Keratinocyte (primary cell): ENCODE results near the gene ENO3.

Source experiments
- EZH2 ChIP-seq: IDR thresholded peaks from one replicate; pipeline ENCODE4 v1.6.1; 2012; ENCODE audit warnings: inconsistent platforms, mild to moderate bottlenecking, low read length, moderate library complexity
- TF ChIP-seq, protein P1 (sequence below), 3 experiments: IDR thresholded peaks in 1 of 3; conservative IDR thresholded peaks in 1 of 3; optimal IDR thresholded peaks in 1 of 3; 2 replicates in 2 of 3; 3 replicates in 1 of 3; pipeline versions ENCODE3 to v1.5.1; 2011; ENCODE audit warnings: low read length in 3 of 3, mild to moderate bottlenecking in 3 of 3, moderate library complexity in 2 of 3, control low read depth in 1 of 3, inconsistent platforms in 1 of 3; ENCODE audit not compliant: insufficient read depth in 2 of 3; ENCODE audit errors: extremely low read depth in 1 of 3

DNA sequence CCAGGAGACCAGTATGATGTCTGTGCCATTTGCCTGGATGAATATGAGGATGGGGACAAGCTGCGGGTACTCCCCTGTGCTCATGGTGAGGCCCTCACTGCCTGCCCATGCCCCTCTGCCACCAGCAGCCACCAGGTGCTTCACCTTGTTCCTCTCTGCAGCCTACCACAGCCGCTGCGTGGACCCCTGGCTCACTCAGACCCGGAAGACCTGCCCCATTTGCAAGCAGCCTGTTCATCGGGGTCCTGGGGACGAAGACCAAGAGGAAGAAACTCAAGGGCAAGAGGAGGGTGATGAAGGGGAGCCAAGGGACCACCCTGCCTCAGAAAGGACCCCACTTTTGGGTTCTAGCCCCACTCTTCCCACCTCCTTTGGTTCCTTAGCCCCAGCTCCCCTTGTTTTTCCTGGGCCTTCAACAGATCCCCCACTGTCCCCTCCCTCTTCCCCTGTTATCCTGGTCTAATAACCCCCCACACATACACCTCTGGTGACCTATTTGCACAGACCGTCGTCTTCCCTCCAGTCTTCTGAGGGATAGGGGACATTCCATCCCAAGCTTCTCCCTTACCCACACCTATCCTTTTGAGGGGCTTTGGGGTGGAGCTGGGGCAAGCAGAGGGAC lies 6.3 kb upstream of the ENO3 start:
- TF ChIP-seq, protein P1, sequence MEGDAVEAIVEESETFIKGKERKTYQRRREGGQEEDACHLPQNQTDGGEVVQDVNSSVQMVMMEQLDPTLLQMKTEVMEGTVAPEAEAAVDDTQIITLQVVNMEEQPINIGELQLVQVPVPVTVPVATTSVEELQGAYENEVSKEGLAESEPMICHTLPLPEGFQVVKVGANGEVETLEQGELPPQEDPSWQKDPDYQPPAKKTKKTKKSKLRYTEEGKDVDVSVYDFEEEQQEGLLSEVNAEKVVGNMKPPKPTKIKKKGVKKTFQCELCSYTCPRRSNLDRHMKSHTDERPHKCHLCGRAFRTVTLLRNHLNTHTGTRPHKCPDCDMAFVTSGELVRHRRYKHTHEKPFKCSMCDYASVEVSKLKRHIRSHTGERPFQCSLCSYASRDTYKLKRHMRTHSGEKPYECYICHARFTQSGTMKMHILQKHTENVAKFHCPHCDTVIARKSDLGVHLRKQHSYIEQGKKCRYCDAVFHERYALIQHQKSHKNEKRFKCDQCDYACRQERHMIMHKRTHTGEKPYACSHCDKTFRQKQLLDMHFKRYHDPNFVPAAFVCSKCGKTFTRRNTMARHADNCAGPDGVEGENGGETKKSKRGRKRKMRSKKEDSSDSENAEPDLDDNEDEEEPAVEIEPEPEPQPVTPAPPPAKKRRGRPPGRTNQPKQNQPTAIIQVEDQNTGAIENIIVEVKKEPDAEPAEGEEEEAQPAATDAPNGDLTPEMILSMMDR (optimal IDR thresholded peaks at IDR 0.05 in 1 of 3, IDR thresholded peaks at IDR 0.05 in 1 of 3, conservative IDR thresholded peaks at IDR 0.05 in 1 of 3; ENCODE audit: extremely low read depth in 1 of 3, insufficient read depth in 2 of 3, low read length in 3 of 3): no peak
- no peak for TF ChIP-seq EZH2
